DND-41 (cell line): Measurements from ENCODE around the gene CYP1B1.

Experiments used
- ATAC-seq: fragments of 200-7000 bp; cut with Tn5 transposase; 3 replicates; pipeline ENCODE4 v1.9.1; 2021; ENCODE audit warnings: low read depth; ENCODE audit not compliant: insufficient read depth
- DNase-seq: peaks from one replicate; pipeline ENCODE4 v3.0.0-alpha.2; 2020
- H2AFZ ChIP-seq: 2 replicates; pipeline ENCODE4 v1.6.0; 2012; ENCODE audit warnings: low read depth, low read length
- H3K27ac ChIP-seq: 2 replicates; pipeline ENCODE4 v1.5.1; 2012; ENCODE audit warnings: low read length, inconsistent platforms
- H3K27me3 ChIP-seq: fragments of 200-600 bp; sonication (generic); 2 replicates; pipeline ENCODE4 v1.6.0; 2012; ENCODE audit warnings: low read length, mild to moderate bottlenecking, inconsistent platforms; ENCODE audit not compliant: insufficient read depth, poor library complexity
- H3K36me3 ChIP-seq: 2 replicates; pipeline ENCODE4 v1.5.1; 2012; ENCODE audit warnings: low read length, inconsistent platforms; ENCODE audit not compliant: insufficient read depth
- H3K4me1 ChIP-seq: 2 replicates; pipeline ENCODE4 v1.5.1; 2012; ENCODE audit warnings: mild to moderate bottlenecking, low read length; ENCODE audit not compliant: insufficient read depth
- H3K4me2 ChIP-seq: 2 replicates; pipeline ENCODE4 v1.6.0; 2012; ENCODE audit warnings: mild to moderate bottlenecking, moderate library complexity, low read length, inconsistent platforms; ENCODE audit not compliant: insufficient read depth
- H3K4me3 ChIP-seq, 2 experiments: fragments of 200-600 bp in 1 of 2; shearing (Covaris generic) in 1 of 2; 2 replicates each; pipeline ENCODE4 v1.5.1; 2012 to 2016; ENCODE audit warnings: inconsistent platforms in 2 of 2, low read length in 2 of 2, mild to moderate bottlenecking in 2 of 2, low read depth in 1 of 2, moderate library complexity in 1 of 2
- H3K79me2 ChIP-seq: 2 replicates; pipeline ENCODE4 v1.6.0; 2012; ENCODE audit warnings: low read length, inconsistent platforms; ENCODE audit not compliant: insufficient read depth
- H3K9ac ChIP-seq: 2 replicates; pipeline ENCODE4 v1.6.0; 2012; ENCODE audit warnings: low read depth, mild to moderate bottlenecking, inconsistent platforms, low read length, moderate library complexity
- H3K9me3 ChIP-seq: 2 replicates; pipeline ENCODE4 v1.5.1; 2012; ENCODE audit warnings: low read length, moderate library complexity, mild to moderate bottlenecking, inconsistent platforms; ENCODE audit not compliant: insufficient read depth, severe bottlenecking
- H4K20me1 ChIP-seq: 2 replicates; pipeline ENCODE4 v1.6.0; 2012; ENCODE audit warnings: low read length; ENCODE audit not compliant: insufficient read depth
- CTCF ChIP-seq: IDR thresholded peaks from 2 replicates; pipeline ENCODE4 v1.5.1; 2012; ENCODE audit warnings: borderline replicate concordance, low read length, moderate library complexity, mild to moderate bottlenecking; ENCODE audit not compliant: poor library complexity, severe bottlenecking; ENCODE audit errors: extremely low read depth
- EZH2 ChIP-seq: IDR thresholded peaks from 3 replicates; pipeline ENCODE4 v1.6.1; 2012; ENCODE audit warnings: borderline replicate concordance, low read depth, mild to moderate bottlenecking, moderate library complexity, low read length, inconsistent platforms; ENCODE audit not compliant: severe bottlenecking

Gene CYP1B1

GRCh38 chr2:38099099-38100028, 23.4 kb upstream of the CYP1B1 start:
- no peaks in the 10 kb centered on the region for H3K9me3 ChIP-seq
- no peak overlapping the region for H3K9ac ChIP-seq
- peaks cover 15% of the 10 kb centered on the region for H3K27me3 ChIP-seq
- no peaks in the 10 kb centered on the region for H4K20me1 ChIP-seq
- H3K27ac ChIP-seq, result no peak overlapping the region
- DNase-seq (no peak), ATAC-seq (no peak)
- TF ChIP-seq EZH2 (no peak), CTCF (no peak)
- no peaks in the 10 kb centered on the region for H3K4me1 ChIP-seq
- H3K79me2 ChIP-seq, result no peaks in the 10 kb centered on the region
- H3K4me2 ChIP-seq, result no peak overlapping the region
- H2AFZ ChIP-seq, result no peak overlapping the region
- H3K4me3 ChIP-seq, result no peak overlapping the region
- no peaks in the 10 kb centered on the region for H3K36me3 ChIP-seq

GRCh38 chr2:38098421-38099098, 22.6 kb upstream of the CYP1B1 start:
- TF ChIP-seq EZH2 (no peak), CTCF (no peak)
- Histone ChIP-seq H3K36me3 (no peaks in the 10 kb centered on the region), H4K20me1 (no peaks in the 10 kb centered on the region), H3K9ac (no peak overlapping the region), H3K4me1 (no peaks in the 10 kb centered on the region), H3K9me3 (no peaks in the 10 kb centered on the region), H3K79me2 (no peaks in the 10 kb centered on the region), H2AFZ (no peak overlapping the region), H3K27ac (no peak overlapping the region), H3K27me3 (peaks cover 15% of the 10 kb centered on the region), H3K4me2 (no peak overlapping the region), H3K4me3 (no peak overlapping the region)
- no peak for ATAC-seq
- no peak for DNase-seq

- no peaks in the 10 kb centered on the region for H3K36me3 ChIP-seq
- TF ChIP-seq CTCF, result no peak
- no peak for TF ChIP-seq EZH2
- no peak overlapping the region for H3K9ac ChIP-seq
- peaks cover 15% of the 10 kb centered on the region for H3K27me3 ChIP-seq
- ATAC-seq, result no peak
- no peak overlapping the region for H3K4me2 ChIP-seq
- H4K20me1 ChIP-seq, result no peaks in the 10 kb centered on the region
- no peak overlapping the region for H3K4me3 ChIP-seq
- no peak for DNase-seq
- H3K4me1 ChIP-seq, result no peaks in the 10 kb centered on the region
- no peaks in the 10 kb centered on the region for H3K9me3 ChIP-seq
- H3K27ac ChIP-seq, result no peak overlapping the region
- H3K79me2 ChIP-seq, result no peaks in the 10 kb centered on the region
- H2AFZ ChIP-seq, result no peak overlapping the region
Measured at GRCh38 chr2:38097988-38098385, 22.0 kb upstream of the CYP1B1 start.
